T-helper 2 cell treated with Interferon-gamma antibody and Interleukin-4, amounts not matched to agents 5 μg/mL and 100 μg/mL, for 36 hours (primary cell): ENCODE results near the gene FPGS.

Source experiments
- DNase-seq: peaks from one replicate; pipeline ENCODE4 v3.0.0; 2021; ENCODE audit warnings: low spot score
- H3K27ac Mint-ChIP-seq: one replicate; pipeline ENCODE4 v1.8.0; 2021; ENCODE audit warnings: mild to moderate bottlenecking, mixed read lengths
- H3K27me3 Mint-ChIP-seq: one replicate; pipeline ENCODE4 v1.8.0; 2021; ENCODE audit warnings: low read depth, mixed read lengths
- H3K36me3 Mint-ChIP-seq: one replicate; pipeline ENCODE4 v1.8.0; 2021; ENCODE audit warnings: low read depth, mixed read lengths
- H3K4me1 Mint-ChIP-seq: one replicate; pipeline ENCODE4 v1.8.0; 2021; ENCODE audit warnings: low read depth, mixed read lengths
- H3K4me3 Mint-ChIP-seq: one replicate; pipeline ENCODE4 v1.8.0; 2022; ENCODE audit warnings: mild to moderate bottlenecking, moderate library complexity, mixed read lengths
- H3K9me3 Mint-ChIP-seq: one replicate; pipeline ENCODE4 v1.8.0; 2021; ENCODE audit warnings: mixed read lengths

Gene FPGS

GRCh38 chr9:127855522-127855921, 52.8 kb downstream of the FPGS start:
- Mint-ChIP-seq H3K27ac (peak overlapping the region; percentile 55), H3K27me3 (no peaks in the 10 kb centered on the region), H3K36me3 (peaks cover 19% of the 10 kb centered on the region), H3K4me1 (peaks cover 17% of the 10 kb centered on the region), H3K9me3 (peaks cover 6% of the 10 kb centered on the region), H3K4me3 (peak overlapping the region; percentile 43)
- DNase-seq: no peak

- Mint-ChIP-seq H3K4me1 (peaks cover 19% of the 10 kb centered on the region), H3K36me3 (peaks cover 12% of the 10 kb centered on the region), H3K27ac (peak overlapping the region; percentile 55), H3K9me3 (peaks cover 2% of the 10 kb centered on the region), H3K27me3 (no peaks in the 10 kb centered on the region), H3K4me3 (no peak overlapping the region)
- DNase-seq: no peak
Observed at GRCh38 chr9:127856094-127856728, 53.5 kb downstream of the FPGS start.

GRCh38 chr9:127856729-127857116, 54.0 kb downstream of the FPGS start:
- H3K4me3 Mint-ChIP-seq: no peak overlapping the region
- peaks cover 2% of the 10 kb centered on the region for H3K9me3 Mint-ChIP-seq
- peaks cover 23% of the 10 kb centered on the region for H3K4me1 Mint-ChIP-seq
- H3K36me3 Mint-ChIP-seq: peaks cover 9% of the 10 kb centered on the region
- no peak overlapping the region for H3K27ac Mint-ChIP-seq
- no peak for DNase-seq
- H3K27me3 Mint-ChIP-seq: no peaks in the 10 kb centered on the region

- H3K27me3 Mint-ChIP-seq: no peaks in the 10 kb centered on the region
- H3K9me3 Mint-ChIP-seq: peaks cover under 1% of the 10 kb centered on the region
- no peak overlapping the region for H3K4me3 Mint-ChIP-seq
- H3K36me3 Mint-ChIP-seq: peaks cover 5% of the 10 kb centered on the region
- no peak for DNase-seq
- H3K27ac Mint-ChIP-seq: no peak overlapping the region
- H3K4me1 Mint-ChIP-seq: peaks cover 22% of the 10 kb centered on the region
Observed at GRCh38 chr9:127857278-127857677, 54.6 kb downstream of the FPGS start.

GRCh38 chr9:127858041-127858512, 55.4 kb downstream of the FPGS start:
- peaks cover 23% of the 10 kb centered on the region for H3K4me1 Mint-ChIP-seq
- H3K4me3 Mint-ChIP-seq: no peak overlapping the region
- no peaks in the 10 kb centered on the region for H3K36me3 Mint-ChIP-seq
- DNase-seq: no peak
- no peak overlapping the region for H3K27ac Mint-ChIP-seq
- H3K27me3 Mint-ChIP-seq: no peaks in the 10 kb centered on the region
- no peaks in the 10 kb centered on the region for H3K9me3 Mint-ChIP-seq

GRCh38 chr9:127860260-127860659, 57.6 kb downstream of the FPGS start:
- H3K27ac Mint-ChIP-seq: no peak overlapping the region
- peaks cover 25% of the 10 kb centered on the region for H3K4me1 Mint-ChIP-seq
- no peak for DNase-seq
- H3K9me3 Mint-ChIP-seq: no peaks in the 10 kb centered on the region
- no peak overlapping the region for H3K4me3 Mint-ChIP-seq
- no peaks in the 10 kb centered on the region for H3K36me3 Mint-ChIP-seq
- H3K27me3 Mint-ChIP-seq: no peaks in the 10 kb centered on the region

GRCh38 chr9:127860779-127861178, 58.1 kb downstream of the FPGS start:
- DNase-seq: no peak
- H3K36me3 Mint-ChIP-seq: peaks cover 1% of the 10 kb centered on the region
- H3K4me1 Mint-ChIP-seq: peaks cover 30% of the 10 kb centered on the region
- no peaks in the 10 kb centered on the region for H3K9me3 Mint-ChIP-seq
- H3K27ac Mint-ChIP-seq: no peak overlapping the region
- H3K27me3 Mint-ChIP-seq: no peaks in the 10 kb centered on the region
- H3K4me3 Mint-ChIP-seq: no peak overlapping the region

- Mint-ChIP-seq H3K27ac (peak overlapping the region; percentile 73), H3K36me3 (peaks cover 3% of the 10 kb centered on the region), H3K27me3 (no peaks in the 10 kb centered on the region), H3K4me1 (peaks cover 35% of the 10 kb centered on the region), H3K9me3 (no peaks in the 10 kb centered on the region), H3K4me3 (peak overlapping the region; percentile 37)
- DNase-seq: no peak
Observed at GRCh38 chr9:127862075-127863011, 59.7 kb downstream of the FPGS start.

GRCh38 chr9:127863191-127863621, 60.5 kb downstream of the FPGS start:
- peaks cover 35% of the 10 kb centered on the region for H3K4me1 Mint-ChIP-seq
- H3K27me3 Mint-ChIP-seq: no peaks in the 10 kb centered on the region
- H3K4me3 Mint-ChIP-seq: no peak overlapping the region
- peaks cover 3% of the 10 kb centered on the region for H3K36me3 Mint-ChIP-seq
- no peaks in the 10 kb centered on the region for H3K9me3 Mint-ChIP-seq
- DNase-seq: no peak
- peak overlapping the region; percentile 73 for H3K27ac Mint-ChIP-seq
